ENCODE data around the gene TSPAN18. TPM values are rescaled to one million over a fixed set of nuclear protein-coding genes. Genes with fewer than 3 reads are reported as not detected.
A peak's percentile ranks its signal among the peaks of the same experiment; 100 is the strongest.

TSPAN18 gene
- total and polyA plus RNA-seq, 2 donors from 2014 or later, result 13.8 to 38.1 TPM

DNA sequence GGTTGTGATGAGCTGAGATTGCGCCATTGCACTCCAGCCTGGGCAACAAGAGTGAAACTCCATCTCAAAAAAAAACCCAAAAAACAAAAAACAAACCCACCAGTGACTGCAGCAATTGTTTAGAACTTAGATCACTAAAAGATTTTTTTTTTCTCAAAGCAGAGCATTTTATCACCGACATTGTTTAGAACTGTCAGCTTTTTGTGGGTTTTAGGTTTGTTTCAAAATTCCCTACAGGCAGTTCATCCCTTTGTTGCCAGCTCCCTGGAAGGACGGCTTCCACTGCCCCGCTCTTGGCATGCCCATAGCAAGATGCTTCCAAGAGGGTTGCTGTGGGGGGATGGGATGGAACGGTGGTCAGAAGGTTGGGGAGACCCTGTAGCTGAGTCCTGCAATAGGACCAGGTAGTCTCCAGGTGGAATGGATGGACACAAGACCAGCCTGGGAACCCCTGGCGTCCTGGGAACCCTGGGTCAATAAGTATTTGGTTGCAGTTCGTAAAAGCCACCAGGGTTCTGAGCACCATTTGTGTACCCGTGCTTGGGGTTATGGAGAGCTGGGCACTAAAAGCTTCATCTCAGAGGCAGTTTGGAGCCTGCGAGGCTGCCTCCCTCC, 46.7 kb downstream of the TSPAN18 start:
- no peak for FAIRE-seq

GRCh38 chr11:44774108-44774507, 47.3 kb downstream of the TSPAN18 start:
- Histone ChIP-seq H3K36me3 (ENCODE audit: control insufficient read depth in 2 of 3, insufficient read depth in 3 of 3, low read length in 3 of 3) (no peaks in the 10 kb centered on the region), H3K27me3 (ENCODE audit: control insufficient read depth, insufficient read depth, low read length) (no peaks in the 10 kb centered on the region), H3K4me1 (ENCODE audit: control insufficient read depth in 2 of 3, insufficient read depth in 2 of 3, low read depth in 1 of 3, low read length in 3 of 3) (peaks cover 0 to 5% (median 0%) of the 10 kb centered on the region in 3 donors), H3K4me3 (ENCODE audit: low read length in 3 of 3) (no peak overlapping the region), H3K9me3 (ENCODE audit: control insufficient read depth in 2 of 3, insufficient read depth in 1 of 3, low read length in 3 of 3) (no peaks in the 10 kb centered on the region), H3K27ac (ENCODE audit: low read depth in 2 of 2, low read length in 2 of 2) (no peak overlapping the region), H3K9ac (ENCODE audit: low read length in 3 of 3) (no peak overlapping the region)
- FAIRE-seq (no peak), DNase-seq (peak in 4 of 5 donors; percentile 48 to 60 (median 56))
- TF ChIP-seq CTCF (IDR thresholded peaks at IDR 0.05; ENCODE audit: borderline replicate concordance, extremely low read depth, insufficient read depth), result no peak
- intact Hi-C loops (cut with DNase I), result no loop called here

More for the DNA sequence above, 46.7 kb downstream of the TSPAN18 start:
- no peaks in the 10 kb centered on the region for H3K9me3 ChIP-seq (ENCODE audit: control insufficient read depth in 2 of 3, insufficient read depth in 1 of 3, low read length in 3 of 3)
- no peak overlapping the region for H3K27ac ChIP-seq (ENCODE audit: low read depth in 2 of 2, low read length in 2 of 2)
- no peaks in the 10 kb centered on the region for H3K27me3 ChIP-seq (ENCODE audit: control insufficient read depth, insufficient read depth, low read length)
- no peak for TF ChIP-seq CTCF (IDR thresholded peaks at IDR 0.05; ENCODE audit: borderline replicate concordance, extremely low read depth, insufficient read depth)
- H3K4me1 ChIP-seq (ENCODE audit: control insufficient read depth in 2 of 3, insufficient read depth in 2 of 3, low read depth in 1 of 3, low read length in 3 of 3), result peaks cover 0 to 5% (median 0%) of the 10 kb centered on the region in 3 donors
- H3K4me3 ChIP-seq (ENCODE audit: low read length in 3 of 3), result no peak overlapping the region
- H3K36me3 ChIP-seq (ENCODE audit: control insufficient read depth in 2 of 3, insufficient read depth in 3 of 3, low read length in 3 of 3), result no peaks in the 10 kb centered on the region
- DNase-seq, result peak in 1 of 5 donors; percentile 42
- intact Hi-C loops (cut with DNase I), result no loop called here
- H3K9ac ChIP-seq (ENCODE audit: low read length in 3 of 3), result no peak overlapping the region

DNA sequence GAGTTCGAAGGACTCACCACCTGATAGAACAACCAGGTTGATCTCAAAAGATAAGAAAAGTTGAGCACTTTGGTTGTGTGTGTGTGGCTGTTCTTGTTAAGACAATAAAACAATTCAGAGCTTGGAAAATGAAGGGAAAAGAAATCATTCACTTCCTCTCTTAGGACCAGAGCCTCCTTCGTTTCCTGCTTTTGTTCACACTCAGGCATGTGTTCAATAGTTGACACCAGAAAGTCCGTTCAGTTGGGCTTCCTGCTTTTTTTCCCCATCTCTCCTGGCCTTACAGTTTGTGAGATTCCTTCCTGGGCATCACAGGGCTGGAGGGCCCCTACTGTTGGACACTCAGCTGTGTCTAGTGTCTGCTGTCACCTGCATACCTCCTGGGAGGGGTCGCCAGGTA, 48.0 kb downstream of the TSPAN18 start:
- DNase-seq (peak in 2 of 5 donors; percentile 19 to 42), FAIRE-seq (no peak)
- H3K4me1 ChIP-seq (ENCODE audit: control insufficient read depth in 2 of 3, insufficient read depth in 2 of 3, low read depth in 1 of 3, low read length in 3 of 3), result peaks cover 0 to 5% (median 0%) of the 10 kb centered on the region in 3 donors
- H3K4me3 ChIP-seq (ENCODE audit: low read length in 3 of 3), result no peak overlapping the region
- no peak for TF ChIP-seq CTCF (IDR thresholded peaks at IDR 0.05; ENCODE audit: borderline replicate concordance, extremely low read depth, insufficient read depth)
- H3K9me3 ChIP-seq (ENCODE audit: control insufficient read depth in 2 of 3, insufficient read depth in 1 of 3, low read length in 3 of 3), result no peaks in the 10 kb centered on the region
- no peaks in the 10 kb centered on the region for H3K36me3 ChIP-seq (ENCODE audit: control insufficient read depth in 2 of 3, insufficient read depth in 3 of 3, low read length in 3 of 3)
- no peak overlapping the region for H3K27ac ChIP-seq (ENCODE audit: low read depth in 2 of 2, low read length in 2 of 2)
- intact Hi-C loops (cut with DNase I), result no loop called here
- no peaks in the 10 kb centered on the region for H3K27me3 ChIP-seq (ENCODE audit: control insufficient read depth, insufficient read depth, low read length)
- no peak overlapping the region for H3K9ac ChIP-seq (ENCODE audit: low read length in 3 of 3)
